Activated CD8-positive, alpha-beta memory T cell treated with anti-CD3 and anti-CD28 coated beads for 4 hours (primary cell): Measurements from ENCODE around the gene OBP2B.
"Not testable (repeated sequence)": the region's sequence is repeated elsewhere in the genome, so short reads cannot be mapped to it uniquely, and the experiment has no call there.

Source experiments
- DNase-seq, 2 donors: peaks; one replicate each; pipeline ENCODE4 v3.0.0-alpha.2; 2020; ENCODE audit warnings: low read depth in 2 of 2

Gene OBP2B

GRCh38 chr9:133238272-133238850 lies 29.3 kb upstream of the OBP2B start:
- no peak for DNase-seq

GRCh38 chr9:133237035-133237731 lies 28.1 kb upstream of the OBP2B start:
- DNase-seq: no peak

GRCh38 chr9:133236291-133237034 lies 27.4 kb upstream of the OBP2B start:
- not testable (repeated sequence) for DNase-seq

- DNase-seq: no peak
Measured at GRCh38 chr9:133235549-133236222, 26.6 kb upstream of the OBP2B start.

- no peak for DNase-seq
Measured at GRCh38 chr9:133234577-133235322, 25.7 kb upstream of the OBP2B start.

- DNase-seq: no peak
Measured at GRCh38 chr9:133233681-133234432, 24.8 kb upstream of the OBP2B start.

GRCh38 chr9:133231934-133232568 lies 23.0 kb upstream of the OBP2B start:
- not testable (repeated sequence) for DNase-seq

- DNase-seq: not testable (repeated sequence)
Measured at GRCh38 chr9:133230514-133230913, 21.5 kb upstream of the OBP2B start.

GRCh38 chr9:133230093-133230492 lies 21.0 kb upstream of the OBP2B start:
- no peak for DNase-seq

GRCh38 chr9:133228474-133229193 lies 19.6 kb upstream of the OBP2B start:
- DNase-seq: not testable (repeated sequence)

GRCh38 chr9:133227996-133228395 lies 18.9 kb upstream of the OBP2B start:
- not testable (repeated sequence) for DNase-seq

GRCh38 chr9:133227242-133227860 lies 18.3 kb upstream of the OBP2B start:
- no peak for DNase-seq

- no peak for DNase-seq
Measured at GRCh38 chr9:133226219-133227171, 17.4 kb upstream of the OBP2B start.

- DNase-seq: no peak
Measured at GRCh38 chr9:133225171-133226011, 16.3 kb upstream of the OBP2B start.

GRCh38 chr9:133224762-133225161 lies 15.7 kb upstream of the OBP2B start:
- DNase-seq: no peak

- DNase-seq: not testable (repeated sequence)
Measured at GRCh38 chr9:133223159-133223756, 14.2 kb upstream of the OBP2B start.

GRCh38 chr9:133221994-133222393 lies 12.9 kb upstream of the OBP2B start:
- DNase-seq: not testable (repeated sequence)
